Cardiac fibroblast (primary cell): ENCODE measurements around the gene IFITM1.

Source experiments
- DNase-seq, 2 donors: peaks; one replicate each; pipeline versions ENCODE4 v3.0.0 to v3.0.0-alpha.2; 2010; ENCODE audit warnings: low read depth in 2 of 2
- H3K4me3 ChIP-seq, 2 donors: replicated peaks in 1 of 2; 1 replicate in 1 of 2; 2 replicates in 1 of 2; pipeline ENCODE4 v1.5.1; 2011; ENCODE audit warnings: low read depth in 2 of 2, low read length in 2 of 2, mild to moderate bottlenecking in 2 of 2, moderate library complexity in 1 of 2
- TF ChIP-seq, protein P1 (sequence below): IDR thresholded peaks from one replicate; pipeline ENCODE4 v1.5.1; 2011; ENCODE audit warnings: low read depth, mild to moderate bottlenecking, low read length, inconsistent platforms

The IFITM1 gene

DNA sequence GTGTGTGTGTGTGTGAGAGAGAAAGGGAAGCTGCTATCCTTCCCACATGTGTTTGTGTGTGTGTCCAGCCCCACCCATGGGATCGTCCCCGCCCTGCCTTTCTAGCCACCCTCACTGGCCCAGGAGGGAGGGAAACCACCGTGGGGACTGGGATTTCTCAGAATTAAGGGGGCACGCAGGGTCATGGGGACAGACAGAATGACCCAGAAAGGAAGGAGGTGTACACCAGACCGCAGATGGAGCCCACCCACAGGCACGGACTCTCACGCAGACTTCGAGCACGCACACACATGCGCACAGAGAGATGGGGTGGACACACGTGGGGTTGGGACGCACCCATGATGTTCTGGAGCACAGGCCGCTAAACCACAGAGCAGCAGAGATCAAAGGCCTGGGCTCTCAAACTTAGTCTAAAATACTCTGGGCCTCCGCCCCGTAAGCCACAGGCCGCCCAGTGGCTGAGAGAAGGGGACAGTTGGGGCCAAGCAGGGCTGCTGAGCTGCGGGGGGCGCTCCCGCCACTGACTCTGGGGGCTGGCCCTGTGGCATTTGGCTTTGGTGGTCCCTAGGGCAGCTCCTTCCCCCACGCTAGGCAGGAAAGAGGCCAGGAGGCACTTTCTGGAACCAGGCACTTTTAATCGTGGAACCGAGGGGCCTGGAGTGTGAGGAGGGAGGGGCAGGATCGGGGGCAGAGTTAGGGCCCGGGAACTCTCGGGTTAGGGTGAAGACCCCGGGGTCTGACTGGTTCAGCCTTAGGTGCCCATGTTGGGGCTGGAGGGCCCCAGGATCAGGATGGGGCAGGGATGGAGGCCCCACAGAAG lies 16.0 kb upstream of the IFITM1 start:
- H3K4me3 ChIP-seq = no peak overlapping the region
- no peak for DNase-seq
- TF ChIP-seq, protein P1, sequence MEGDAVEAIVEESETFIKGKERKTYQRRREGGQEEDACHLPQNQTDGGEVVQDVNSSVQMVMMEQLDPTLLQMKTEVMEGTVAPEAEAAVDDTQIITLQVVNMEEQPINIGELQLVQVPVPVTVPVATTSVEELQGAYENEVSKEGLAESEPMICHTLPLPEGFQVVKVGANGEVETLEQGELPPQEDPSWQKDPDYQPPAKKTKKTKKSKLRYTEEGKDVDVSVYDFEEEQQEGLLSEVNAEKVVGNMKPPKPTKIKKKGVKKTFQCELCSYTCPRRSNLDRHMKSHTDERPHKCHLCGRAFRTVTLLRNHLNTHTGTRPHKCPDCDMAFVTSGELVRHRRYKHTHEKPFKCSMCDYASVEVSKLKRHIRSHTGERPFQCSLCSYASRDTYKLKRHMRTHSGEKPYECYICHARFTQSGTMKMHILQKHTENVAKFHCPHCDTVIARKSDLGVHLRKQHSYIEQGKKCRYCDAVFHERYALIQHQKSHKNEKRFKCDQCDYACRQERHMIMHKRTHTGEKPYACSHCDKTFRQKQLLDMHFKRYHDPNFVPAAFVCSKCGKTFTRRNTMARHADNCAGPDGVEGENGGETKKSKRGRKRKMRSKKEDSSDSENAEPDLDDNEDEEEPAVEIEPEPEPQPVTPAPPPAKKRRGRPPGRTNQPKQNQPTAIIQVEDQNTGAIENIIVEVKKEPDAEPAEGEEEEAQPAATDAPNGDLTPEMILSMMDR = no peak

DNA sequence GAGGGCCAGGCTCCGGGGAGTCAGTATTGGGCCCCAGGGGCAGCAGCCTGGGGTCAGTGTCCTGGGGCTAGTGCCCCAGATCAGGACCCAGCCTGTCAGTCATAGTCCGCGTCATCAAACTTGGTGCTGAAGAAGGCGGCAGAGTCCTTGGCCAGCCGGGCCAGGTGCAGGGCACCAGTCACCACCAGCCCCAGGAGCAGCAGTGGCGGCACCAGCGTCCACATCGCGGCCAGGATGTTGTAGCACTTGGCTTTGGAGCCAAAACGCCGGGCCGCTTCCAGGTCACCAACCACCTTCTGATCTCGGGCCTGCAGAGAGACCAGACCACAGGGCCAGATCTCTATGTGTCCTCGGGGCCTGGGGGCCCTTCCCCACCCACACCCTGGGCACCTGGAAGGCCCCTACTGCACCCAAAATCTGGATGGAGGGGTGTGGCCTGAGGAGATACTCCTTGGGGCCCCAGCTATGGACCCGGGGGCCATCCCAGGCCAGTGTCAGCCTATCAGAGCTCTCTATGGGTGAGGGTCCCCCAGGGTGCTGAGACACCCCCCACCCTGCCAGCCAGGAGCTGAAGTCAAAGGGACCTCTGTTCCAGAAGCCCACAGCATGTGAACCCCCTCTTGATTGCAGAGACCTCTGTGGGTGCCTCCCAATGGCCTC lies 15.3 kb upstream of the IFITM1 start:
- no peak overlapping the region for H3K4me3 ChIP-seq
- TF ChIP-seq, protein P1 = no peak
- no peak for DNase-seq

DNA sequence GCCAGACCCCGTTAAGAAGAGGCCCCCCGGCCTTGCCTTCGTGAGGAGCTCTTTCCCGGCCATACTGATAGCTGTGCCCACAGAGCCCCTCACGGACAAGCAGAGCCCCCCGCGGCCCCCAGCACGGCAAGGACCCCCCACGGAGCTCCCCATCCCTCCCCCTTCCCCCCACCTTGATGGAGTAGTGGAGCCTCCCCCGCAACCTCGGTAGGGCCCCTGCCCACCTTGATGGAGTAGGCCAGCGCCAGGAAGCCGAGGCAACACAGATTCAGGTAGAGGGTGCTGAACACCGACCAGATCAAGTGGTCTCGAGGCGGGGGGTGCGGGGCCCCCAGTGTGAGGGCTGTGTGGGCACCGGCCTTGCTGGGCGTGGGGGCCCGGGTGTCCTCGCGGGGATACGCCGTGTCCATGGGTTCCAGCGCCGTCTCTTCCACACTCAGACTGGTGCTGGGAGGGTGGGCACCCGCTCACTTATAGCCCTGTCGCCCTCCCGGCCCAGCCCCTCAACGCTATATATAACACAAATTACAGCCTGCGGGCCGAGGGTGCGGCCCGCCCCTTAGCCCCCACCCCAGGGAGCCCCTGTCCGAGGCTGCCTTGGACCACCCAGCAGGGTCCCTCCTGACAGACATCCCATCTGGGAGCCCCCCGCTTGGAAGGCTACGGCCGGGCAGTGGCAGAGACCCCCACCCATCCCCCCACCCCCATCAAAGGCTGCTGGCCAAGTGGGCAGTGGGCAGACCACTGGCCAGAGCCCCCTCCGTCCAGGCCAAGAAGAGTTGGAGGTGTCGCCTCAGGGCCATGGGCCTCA lies 14.6 kb upstream of the IFITM1 start, which contains the start of gene IFITM5:
TSS of gene IFITM5 (minus strand) at position 446 of the 811 bp plus-strand sequence. CDS start at position 410, 36 bp downstream.
- TF ChIP-seq, protein P1 = no peak
- H3K4me3 ChIP-seq = no peak within 1 kb of the TSS
- no peak for DNase-seq

DNA sequence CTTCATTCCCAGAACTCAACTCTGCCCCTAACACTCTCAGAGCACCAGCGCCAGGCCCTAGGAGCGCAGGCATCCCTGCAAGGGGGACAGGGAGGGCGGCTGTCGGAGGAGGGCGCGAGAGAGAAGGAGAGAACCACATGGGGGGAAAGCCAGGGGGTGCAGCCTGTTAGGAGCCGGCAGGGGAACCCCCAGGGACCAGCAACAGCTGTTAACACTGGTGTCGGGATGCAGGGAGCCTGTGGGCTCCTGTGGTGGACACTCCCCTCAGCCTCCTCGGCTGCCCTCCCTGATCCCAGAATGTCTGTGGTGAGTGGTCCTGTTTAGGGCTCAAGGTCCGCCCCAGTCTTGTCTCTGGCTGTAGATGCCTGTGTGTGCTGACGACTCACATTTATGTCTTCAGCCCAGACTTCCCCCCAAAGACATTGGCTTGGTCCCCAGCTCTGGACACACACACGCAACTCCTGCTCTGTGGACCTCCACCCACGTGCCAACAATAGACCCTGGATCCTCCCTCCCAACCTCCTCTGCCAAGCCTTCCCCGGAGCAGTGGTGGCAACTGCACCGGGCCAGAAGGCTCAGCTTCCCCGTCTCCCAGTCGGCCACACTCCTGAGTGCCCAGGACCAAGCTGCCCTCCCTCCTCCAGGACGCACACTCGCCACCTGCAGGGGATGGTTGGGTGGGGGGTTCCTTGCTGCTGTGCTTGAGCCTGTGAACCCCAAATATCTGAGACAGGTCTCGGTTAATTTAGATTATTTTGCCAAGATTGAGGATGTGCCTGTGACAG lies 13.7 kb upstream of the IFITM1 start:
- DNase-seq = peak in 1 of 2 donors; percentile 46
- H3K4me3 ChIP-seq = no peak overlapping the region
- TF ChIP-seq, protein P1 = peak; percentile 1

DNA sequence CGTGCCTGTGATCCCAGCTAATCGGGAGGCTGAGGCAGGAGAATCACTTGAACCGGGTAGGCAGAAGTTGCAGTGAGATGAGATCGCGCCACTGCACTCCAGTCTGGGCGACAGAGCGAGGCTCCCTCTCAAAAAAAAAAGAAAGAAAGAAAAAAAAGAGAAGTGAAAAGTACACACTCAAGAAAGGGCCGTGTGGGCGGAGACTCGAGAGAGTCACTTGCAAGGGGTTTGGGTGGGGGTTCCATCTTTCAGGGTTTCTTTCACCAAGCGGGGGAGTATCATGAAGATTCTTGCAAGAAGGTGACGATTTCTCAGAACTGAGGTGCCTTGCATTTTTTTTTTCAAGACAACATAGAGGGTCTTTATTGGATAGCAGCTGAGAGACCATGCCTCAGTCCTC lies 10.5 kb upstream of the IFITM1 start:
- H3K4me3 ChIP-seq = no peak overlapping the region
- DNase-seq = no peak
- TF ChIP-seq, protein P1 = no peak

DNA sequence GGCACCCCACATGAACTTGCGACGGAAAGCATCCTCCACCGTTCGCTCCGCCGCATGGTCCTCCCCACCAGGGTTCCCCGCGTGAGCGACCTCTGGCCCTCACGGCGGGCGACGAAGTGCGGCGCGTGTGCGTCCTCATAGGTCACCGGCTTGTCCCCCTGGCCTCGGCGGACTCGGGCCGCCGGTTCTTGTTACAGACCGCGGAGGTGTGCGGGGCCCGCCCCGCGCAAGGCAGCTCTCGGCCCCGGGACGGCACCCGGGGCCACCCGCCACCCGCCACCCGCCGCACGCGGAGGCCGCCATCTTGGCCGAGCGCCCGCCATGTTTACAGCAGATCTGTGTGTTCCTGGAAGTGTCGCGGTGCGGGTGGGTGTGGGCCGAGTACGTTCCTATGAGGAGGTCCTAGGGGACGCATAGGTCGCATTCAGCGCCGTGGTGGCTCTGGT lies 9.8 kb upstream of the IFITM1 start:
- TF ChIP-seq, protein P1 = no peak
- H3K4me3 ChIP-seq = no peak overlapping the region
- DNase-seq = no peak
